HepG2 (cell line): Measurements from ENCODE around the gene RMI2. TPM values are rescaled to one million over a fixed set of nuclear protein-coding genes. Genes with fewer than 3 reads are reported as not detected.

ENCODE experiments used
- ATF1 ChIP-seq: IDR thresholded peaks from 2 replicates; pipeline ENCODE4 v1.6.1; 2016; ENCODE audit warnings: mild to moderate bottlenecking, control low read depth
- FOXP4 ChIP-seq: sonication (generic); formaldehyde crosslinking; IDR thresholded peaks from 2 replicates; pipeline ENCODE4 v1.4.0; 2020; ENCODE audit warnings: missing genetic modification reagents
- GPBP1L1 ChIP-seq: sonication (generic); formaldehyde crosslinking; IDR thresholded peaks from 2 replicates; pipeline ENCODE4 v1.5.0; 2020; ENCODE audit warnings: mild to moderate bottlenecking, missing genetic modification reagents
- NFE2L2 ChIP-seq: fragments of 150-350 bp; IDR thresholded peaks from 2 replicates; pipeline ENCODE4 v1.6.1; 2014; ENCODE audit warnings: low read length
- NR2C2 ChIP-seq: sonication (generic); formaldehyde crosslinking; IDR thresholded peaks from 2 replicates; pipeline ENCODE4 v1.4.0; 2020; ENCODE audit warnings: missing genetic modification reagents, mild to moderate bottlenecking, moderate library complexity, borderline replicate concordance
- PHF21A ChIP-seq: sonication (generic); formaldehyde crosslinking; IDR thresholded peaks from 2 replicates; pipeline ENCODE4 v1.5.0; 2020; ENCODE audit warnings: mild to moderate bottlenecking, missing genetic modification reagents
- SYNCRIP ChIP-seq: fragments of 200-400 bp; formaldehyde crosslinking; IDR thresholded peaks from 2 replicates; pipeline ENCODE4 v1.6.1; 2018; ENCODE audit warnings: mild to moderate bottlenecking, low read depth, low read length; ENCODE audit not compliant: insufficient read depth
- TEAD3 ChIP-seq: optimal IDR thresholded peaks from 2 replicates; pipeline ENCODE3; 2016; ENCODE audit warnings: borderline replicate concordance
- ZBTB33 ChIP-seq: sonication (generic); formaldehyde crosslinking; IDR thresholded peaks from 2 replicates; pipeline ENCODE4 v1.4.0; 2020; ENCODE audit warnings: missing genetic modification reagents
- ZNF138 ChIP-seq: sonication (generic); formaldehyde crosslinking; IDR thresholded peaks from 2 replicates; pipeline ENCODE4 v1.5.0; 2020; ENCODE audit warnings: mild to moderate bottlenecking, low read depth, missing genetic modification reagents
- ZNF326 ChIP-seq: sonication (generic); formaldehyde crosslinking; IDR thresholded peaks from 2 replicates; pipeline ENCODE4 v1.4.0; 2020; ENCODE audit warnings: missing genetic modification reagents, borderline replicate concordance
- polyA plus RNA-seq, 8 experiments: library from polyadenylated mRNA; depleted of rRNA in 3 of 8; stranded (reverse) in 7 of 8; unstranded in 1 of 8; fragments of >200 nt; fragmentation: Illumina TruSeq in 4 of 8; extraction: Trizol in 4 of 8; gene quantifications; 2 replicates each; pipeline versions ENCODE4 v1.2.1 to v1.2.3, GENCODE V29; 2011 to 2016; ENCODE audit warnings: low read depth in 4 of 8, missing spikeins in 1 of 8, mixed read lengths in 1 of 8; ENCODE audit not compliant: insufficient read depth in 1 of 8
- total RNA-seq, 5 experiments: library from RNA; depleted of rRNA; stranded (reverse); fragments of >200 nt; fragmentation: Illumina TruSeq; extraction: Trizol; gene quantifications; 2 replicates each; pipeline ENCODE4 v1.2.3, GENCODE V29; 2016; ENCODE audit warnings: low read depth in 1 of 5
- TF ChIP-seq, protein P1 (sequence below): IDR thresholded peaks from 2 replicates; pipeline ENCODE4 v1.6.1; 2018; ENCODE audit warnings: missing genetic modification reagents, mild to moderate bottlenecking, missing compliant biosample characterization
- TF ChIP-seq, protein P2 (sequence below): sonication (generic); formaldehyde crosslinking; IDR thresholded peaks from 2 replicates; pipeline ENCODE4 v1.4.0; 2020; ENCODE audit warnings: missing genetic modification reagents, mild to moderate bottlenecking, borderline replicate concordance
- TF ChIP-seq, protein P3 (sequence below): sonication (generic); formaldehyde crosslinking; IDR thresholded peaks from 2 replicates; pipeline ENCODE4 v1.4.0; 2020; ENCODE audit warnings: mild to moderate bottlenecking, missing genetic modification reagents, borderline replicate concordance

RMI2 gene
- total and polyA plus RNA-seq, 2 of the 13 experiments (the other 11 are each of a cell fraction or from before 2014, with no cell fraction given) = 24.5 to 55.7 TPM

- TF ChIP-seq FOXP4 (CRISPR knock-in tag) = peak; percentile 98
- TF ChIP-seq SYNCRIP = no peak
- peak; percentile 62 for TF ChIP-seq NR2C2 (CRISPR knock-in tag)
- no peak for TF ChIP-seq GPBP1L1 (CRISPR knock-in tag)
- TF ChIP-seq, protein P1, sequence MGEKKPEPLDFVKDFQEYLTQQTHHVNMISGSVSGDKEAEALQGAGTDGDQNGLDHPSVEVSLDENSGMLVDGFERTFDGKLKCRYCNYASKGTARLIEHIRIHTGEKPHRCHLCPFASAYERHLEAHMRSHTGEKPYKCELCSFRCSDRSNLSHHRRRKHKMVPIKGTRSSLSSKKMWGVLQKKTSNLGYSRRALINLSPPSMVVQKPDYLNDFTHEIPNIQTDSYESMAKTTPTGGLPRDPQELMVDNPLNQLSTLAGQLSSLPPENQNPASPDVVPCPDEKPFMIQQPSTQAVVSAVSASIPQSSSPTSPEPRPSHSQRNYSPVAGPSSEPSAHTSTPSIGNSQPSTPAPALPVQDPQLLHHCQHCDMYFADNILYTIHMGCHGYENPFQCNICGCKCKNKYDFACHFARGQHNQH (CRISPR knock-in tag) = peak; percentile 79
- TF ChIP-seq ATF1 (CRISPR knock-in tag) = peak; percentile 63; the same call in 1 of the 2 replicates
- peak; percentile 78; the same call in 1 of the 2 replicates for TF ChIP-seq ZBTB33 (CRISPR knock-in tag)
- TF ChIP-seq, protein P2, sequence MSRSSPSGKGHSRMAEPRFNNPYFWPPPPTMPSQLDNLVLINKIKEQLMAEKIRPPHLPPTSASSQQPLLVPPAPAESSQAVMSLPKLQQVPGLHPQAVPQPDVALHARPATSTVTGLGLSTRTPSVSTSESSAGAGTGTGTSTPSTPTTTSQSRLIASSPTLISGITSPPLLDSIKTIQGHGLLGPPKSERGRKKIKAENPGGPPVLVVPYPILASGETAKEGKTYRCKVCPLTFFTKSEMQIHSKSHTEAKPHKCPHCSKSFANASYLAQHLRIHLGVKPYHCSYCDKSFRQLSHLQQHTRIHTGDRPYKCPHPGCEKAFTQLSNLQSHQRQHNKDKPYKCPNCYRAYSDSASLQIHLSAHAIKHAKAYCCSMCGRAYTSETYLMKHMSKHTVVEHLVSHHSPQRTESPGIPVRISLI (CRISPR knock-in tag) = 0 out of 2 replicates have a peak, but pooled peaks have one; percentile 11
- peak; percentile 57 for TF ChIP-seq TEAD3 (CRISPR knock-in tag)
- peak; percentile 79 for TF ChIP-seq PHF21A (CRISPR knock-in tag)
- no peak for TF ChIP-seq NFE2L2
- TF ChIP-seq, protein P3, sequence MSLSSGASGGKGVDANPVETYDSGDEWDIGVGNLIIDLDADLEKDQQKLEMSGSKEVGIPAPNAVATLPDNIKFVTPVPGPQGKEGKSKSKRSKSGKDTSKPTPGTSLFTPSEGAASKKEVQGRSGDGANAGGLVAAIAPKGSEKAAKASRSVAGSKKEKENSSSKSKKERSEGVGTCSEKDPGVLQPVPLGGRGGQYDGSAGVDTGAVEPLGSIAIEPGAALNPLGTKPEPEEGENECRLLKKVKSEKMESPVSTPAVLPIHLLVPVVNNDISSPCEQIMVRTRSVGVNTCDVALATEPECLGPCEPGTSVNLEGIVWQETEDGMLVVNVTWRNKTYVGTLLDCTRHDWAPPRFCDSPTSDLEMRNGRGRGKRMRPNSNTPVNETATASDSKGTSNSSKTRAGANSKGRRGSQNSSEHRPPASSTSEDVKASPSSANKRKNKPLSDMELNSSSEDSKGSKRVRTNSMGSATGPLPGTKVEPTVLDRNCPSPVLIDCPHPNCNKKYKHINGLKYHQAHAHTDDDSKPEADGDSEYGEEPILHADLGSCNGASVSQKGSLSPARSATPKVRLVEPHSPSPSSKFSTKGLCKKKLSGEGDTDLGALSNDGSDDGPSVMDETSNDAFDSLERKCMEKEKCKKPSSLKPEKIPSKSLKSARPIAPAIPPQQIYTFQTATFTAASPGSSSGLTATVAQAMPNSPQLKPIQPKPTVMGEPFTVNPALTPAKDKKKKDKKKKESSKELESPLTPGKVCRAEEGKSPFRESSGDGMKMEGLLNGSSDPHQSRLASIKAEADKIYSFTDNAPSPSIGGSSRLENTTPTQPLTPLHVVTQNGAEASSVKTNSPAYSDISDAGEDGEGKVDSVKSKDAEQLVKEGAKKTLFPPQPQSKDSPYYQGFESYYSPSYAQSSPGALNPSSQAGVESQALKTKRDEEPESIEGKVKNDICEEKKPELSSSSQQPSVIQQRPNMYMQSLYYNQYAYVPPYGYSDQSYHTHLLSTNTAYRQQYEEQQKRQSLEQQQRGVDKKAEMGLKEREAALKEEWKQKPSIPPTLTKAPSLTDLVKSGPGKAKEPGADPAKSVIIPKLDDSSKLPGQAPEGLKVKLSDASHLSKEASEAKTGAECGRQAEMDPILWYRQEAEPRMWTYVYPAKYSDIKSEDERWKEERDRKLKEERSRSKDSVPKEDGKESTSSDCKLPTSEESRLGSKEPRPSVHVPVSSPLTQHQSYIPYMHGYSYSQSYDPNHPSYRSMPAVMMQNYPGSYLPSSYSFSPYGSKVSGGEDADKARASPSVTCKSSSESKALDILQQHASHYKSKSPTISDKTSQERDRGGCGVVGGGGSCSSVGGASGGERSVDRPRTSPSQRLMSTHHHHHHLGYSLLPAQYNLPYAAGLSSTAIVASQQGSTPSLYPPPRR = peak; percentile 78; the same call in 1 of the 2 replicates
- no peak; the same call in 1 of the 2 replicates for TF ChIP-seq ZNF138 (CRISPR knock-in tag)
- no peak for TF ChIP-seq ZNF326 (CRISPR knock-in tag)
Observed at GRCh38 chr16:11309895-11310633, 35.2 kb upstream of the RMI2 start (continued).
